HEK293 (cell line): Measurements from ENCODE around the gene PRPF6.

Experiments used
- CTCF ChIA-PET: fragments of 350-600 bp; formaldehyde crosslinking; extraction: SDS; loops from one replicate; lab custom pipeline; 2021; ENCODE audit warnings: antibody characterized with exemption; lab: Yijun Ruan, JAX
- POLR2A ChIA-PET: fragments of 300-600 bp; formaldehyde crosslinking; extraction: SDS; loops from one replicate; lab custom pipeline; 2020; ENCODE audit warnings: antibody characterized with exemption, inconsistent platforms; lab: Yijun Ruan, JAX
- H3K27ac ChIP-seq: fragments of 200-500 bp; sonication (Bioruptor generic); 2 replicates; pipeline ENCODE4 v1.5.1; 2014; ENCODE audit warnings: low read depth, low read length, control low read depth, inconsistent platforms; ENCODE audit errors: extremely low read depth
- H3K36me3 ChIP-seq, 2 experiments: fragments of 200-500 bp in 1 of 2; sonication (Bioruptor generic) in 1 of 2; 1 replicate in 1 of 2; 2 replicates in 1 of 2; pipeline ENCODE4 v1.5.1; 2014 to 2017; ENCODE audit warnings: inconsistent platforms in 2 of 2, low read length in 2 of 2; ENCODE audit not compliant: control insufficient read depth in 2 of 2, insufficient read depth in 1 of 2
- H3K4me1 ChIP-seq: fragments of 200-500 bp; sonication (Bioruptor generic); 2 replicates; pipeline ENCODE4 v1.5.1; 2014; ENCODE audit warnings: mild to moderate bottlenecking, low read length, inconsistent platforms; ENCODE audit not compliant: control insufficient read depth, insufficient read depth
- H3K4me3 ChIP-seq: 2 replicates; pipeline ENCODE4 v1.5.1; 2011; ENCODE audit warnings: low read depth, mild to moderate bottlenecking, control low read depth, low read length, moderate library complexity
- H3K9me3 ChIP-seq: fragments of 200-500 bp; sonication (Bioruptor generic); 2 replicates; pipeline ENCODE4 v1.5.1; 2014; ENCODE audit warnings: low read depth, low read length, inconsistent platforms; ENCODE audit not compliant: control insufficient read depth, insufficient read depth
- EGR2 ChIP-seq: fragments of 450-650 bp; formaldehyde crosslinking; IDR thresholded peaks from 2 replicates; pipeline ENCODE4 v1.5.1; 2016; ENCODE audit warnings: low read depth, missing biosample characterization, missing genetic modification characterization
- GLIS1 ChIP-seq: fragments of 450-650 bp; formaldehyde crosslinking; IDR thresholded peaks from 2 replicates; pipeline ENCODE4 v1.5.1; 2016; ENCODE audit warnings: missing biosample characterization, missing genetic modification characterization
- GLIS2 ChIP-seq: fragments of 450-650 bp; formaldehyde crosslinking; IDR thresholded peaks from 2 replicates; pipeline ENCODE4 v1.5.1; 2016; ENCODE audit warnings: missing biosample characterization, missing genetic modification characterization
- KLF1 ChIP-seq: fragments of 450-650 bp; formaldehyde crosslinking; IDR thresholded peaks from 2 replicates; pipeline ENCODE4 v1.5.1; 2016; ENCODE audit warnings: missing biosample characterization, missing genetic modification characterization
- KLF10 ChIP-seq: fragments of 450-650 bp; IDR thresholded peaks from 2 replicates; pipeline ENCODE4 v1.5.1; 2018; ENCODE audit warnings: missing biosample characterization, mild to moderate bottlenecking, missing genetic modification characterization
- PBX3 ChIP-seq: sonication (generic); formaldehyde crosslinking; IDR thresholded peaks from 2 replicates; pipeline ENCODE4 v1.8.1; 2022; ENCODE audit warnings: mild to moderate bottlenecking, moderate library complexity, missing genetic modification reagents
- RBAK ChIP-seq: fragments of 450-650 bp; formaldehyde crosslinking; IDR thresholded peaks from 2 replicates; pipeline ENCODE4 v1.5.1; 2016; ENCODE audit warnings: missing biosample characterization, missing genetic modification characterization
- SP2 ChIP-seq: fragments of 450-650 bp; formaldehyde crosslinking; IDR thresholded peaks from 2 replicates; pipeline ENCODE4 v1.5.1; 2016; ENCODE audit warnings: missing biosample characterization, missing genetic modification characterization
- SP3 ChIP-seq: fragments of 450-650 bp; formaldehyde crosslinking; IDR thresholded peaks from 2 replicates; pipeline ENCODE4 v1.5.1; 2016; ENCODE audit warnings: missing biosample characterization, missing genetic modification characterization
- ZBTB10 ChIP-seq: fragments of 450-650 bp; formaldehyde crosslinking; IDR thresholded peaks from 2 replicates; pipeline ENCODE4 v1.5.1; 2016; ENCODE audit warnings: missing biosample characterization, missing genetic modification characterization
- ZBTB17 ChIP-seq: fragments of 450-650 bp; formaldehyde crosslinking; IDR thresholded peaks from 2 replicates; pipeline ENCODE4 v1.5.1; 2016; ENCODE audit warnings: missing biosample characterization, missing genetic modification characterization
- ZNF146 ChIP-seq: fragments of 450-650 bp; formaldehyde crosslinking; IDR thresholded peaks from 2 replicates; pipeline ENCODE4 v1.5.1; 2016; ENCODE audit warnings: missing biosample characterization, missing genetic modification characterization
- ZNF341 ChIP-seq: fragments of 450-650 bp; formaldehyde crosslinking; IDR thresholded peaks from 2 replicates; pipeline ENCODE4; 2016; ENCODE audit warnings: low read depth, missing biosample characterization, missing genetic modification characterization
- ZNF362 ChIP-seq: fragments of 450-650 bp; formaldehyde crosslinking; IDR thresholded peaks from 2 replicates; pipeline ENCODE4 v1.5.1; 2016; ENCODE audit warnings: missing biosample characterization, missing genetic modification characterization
- ZNF585B ChIP-seq: fragments of 450-650 bp; formaldehyde crosslinking; IDR thresholded peaks from 2 replicates; pipeline ENCODE4 v1.5.1; 2016; ENCODE audit warnings: missing biosample characterization, missing genetic modification characterization
- ZNF692 ChIP-seq: fragments of 450-650 bp; formaldehyde crosslinking; IDR thresholded peaks from 2 replicates; pipeline ENCODE4 v1.5.1; 2016; ENCODE audit warnings: missing biosample characterization, missing genetic modification characterization
- ZNF776 ChIP-seq: fragments of 450-650 bp; formaldehyde crosslinking; IDR thresholded peaks from 2 replicates; pipeline ENCODE4 v1.5.0; 2017; ENCODE audit warnings: missing biosample characterization, missing genetic modification characterization, borderline replicate concordance
- ZNF837 ChIP-seq: fragments of 450-650 bp; formaldehyde crosslinking; IDR thresholded peaks from 2 replicates; pipeline ENCODE4 v1.5.1; 2016; ENCODE audit warnings: missing biosample characterization, missing genetic modification characterization
- ZSCAN4 ChIP-seq: fragments of 450-650 bp; formaldehyde crosslinking; IDR thresholded peaks from 2 replicates; pipeline ENCODE4 v1.5.1; 2017; ENCODE audit warnings: missing biosample characterization, missing genetic modification characterization

PRPF6 gene

GRCh38 chr20:64037498-64038213 is 56.7 kb downstream of the PRPF6 start:
- H3K4me3 ChIP-seq: no peak overlapping the region
- H3K4me1 ChIP-seq: peaks cover 7% of the 10 kb centered on the region; the same call in 1 of the 2 replicates
- H3K36me3 ChIP-seq: peaks cover 0 to 25% of the 10 kb centered on the region in 2 experiments; a peak in 2 of 3 replicates
- peak; percentile 52 for TF ChIP-seq GLIS1 (tag by site-specific recombination)
- TF ChIP-seq EGR2 (tag by site-specific recombination): no peak
- no peak for TF ChIP-seq ZSCAN4 (tag by site-specific recombination)
- peak; percentile 30; the same call in 1 of the 2 replicates for TF ChIP-seq KLF1 (tag by site-specific recombination)
- peak; percentile 41 for TF ChIP-seq ZNF341 (tag by site-specific recombination)
- TF ChIP-seq ZNF146: no peak
- TF ChIP-seq ZBTB17 (tag by site-specific recombination): peak; percentile 67
- TF ChIP-seq SP2: peak; percentile 50
- no peak for TF ChIP-seq ZNF585B
- peak; percentile 71; the same call in 1 of the 2 replicates for TF ChIP-seq GLIS2 (tag by site-specific recombination)
- no peak for TF ChIP-seq ZNF837 (tag by site-specific recombination)
- ChIA-PET CTCF (interaction anchor here (0.8 to 4.4 kb wide), 8 partner anchors 20 to 83 kb away, joined by 3 to 39 read pairs (median 4); partner anchors contain the start of genes PRPF6 and SAMD10), POLR2A (interaction anchor here (1.0 to 2.9 kb wide), 3 partner anchors 25 to 57 kb away, joined by 4 to 11 read pairs (median 5); partner anchors contain the start of genes LKAAEAR1, PRPF6 and TCEA2)
- H3K27ac ChIP-seq: no peak overlapping the region
- H3K9me3 ChIP-seq: no peaks in the 10 kb centered on the region

- Histone ChIP-seq H3K9me3 (no peaks in the 10 kb centered on the region), H3K4me1 (peaks cover 7% of the 10 kb centered on the region; the same call in 1 of the 2 replicates), H3K27ac (peak overlapping the region; percentile 3; the same call in 1 of the 2 replicates), H3K4me3 (no peak overlapping the region), H3K36me3 (peaks cover 0 to 19% of the 10 kb centered on the region in 2 experiments; a peak in 2 of 3 replicates)
- ChIA-PET POLR2A (interaction anchor here (1.0 to 2.9 kb wide), 5 partner anchors 24 to 82 kb away, joined by 3 to 11 read pairs (median 4); partner anchors contain the start of genes LKAAEAR1, PRPF6, TCEA2 and UCKL1), CTCF (interaction anchor here (0.7 to 4.4 kb wide), 19 partner anchors 10 to 557 kb away, joined by 3 to 39 read pairs (median 4); partner anchors contain the start of genes LKAAEAR1, PRPF6, RGS19 and SAMD10)
- no peak for TF ChIP-seq ZNF362 (tag by site-specific recombination)
Measured at GRCh38 chr20:64038224-64038564, 57.3 kb downstream of the PRPF6 start.

GRCh38 chr20:64038565-64039292 is 57.8 kb downstream of the PRPF6 start:
- Histone ChIP-seq H3K9me3 (no peaks in the 10 kb centered on the region), H3K4me3 (peak overlapping the region; percentile 46), H3K27ac (peak overlapping the region; percentile 3; the same call in 1 of the 2 replicates), H3K36me3 (peaks cover 0 to 14% of the 10 kb centered on the region in 2 experiments; a peak in 1 of 3 replicates), H3K4me1 (peaks cover 7% of the 10 kb centered on the region; the same call in 1 of the 2 replicates)
- ChIA-PET CTCF (interaction anchor here (0.7 to 4.4 kb wide), 27 partner anchors 8 to 558 kb away, joined by 3 to 39 read pairs (median 4); partner anchors contain the start of genes LKAAEAR1, PRPF6, RGS19 and SAMD10), POLR2A (interaction anchor here (0.5 to 2.9 kb wide), 12 partner anchors 10 to 82 kb away, joined by 3 to 11 read pairs (median 4); partner anchors contain the start of genes LKAAEAR1, PRPF6, TCEA2 and UCKL1)
- peak; percentile 72 for TF ChIP-seq ZNF692 (tag by site-specific recombination)
- no peak for TF ChIP-seq ZNF776 (tag by site-specific recombination)
- TF ChIP-seq ZNF837 (tag by site-specific recombination): 0 out of 2 replicates have a peak, but pooled peaks have one; percentile 26
- TF ChIP-seq PBX3 (CRISPR knock-in tag): no peak
- TF ChIP-seq KLF10 (tag by site-specific recombination): no peak; the same call in 1 of the 2 replicates
- TF ChIP-seq SP3 (tag by site-specific recombination): peak; percentile 74
- no peak for TF ChIP-seq RBAK (tag by site-specific recombination)
- TF ChIP-seq ZBTB10 (tag by site-specific recombination): peak; percentile 72
